LoVo (cell line): Measurements from ENCODE around the gene RIMS1.

ENCODE experiments used
- DNase-seq: peaks from one replicate; pipeline ENCODE4 v3.0.0-alpha.2; 2016; ENCODE audit warnings: low spot score

The RIMS1 gene

DNA sequence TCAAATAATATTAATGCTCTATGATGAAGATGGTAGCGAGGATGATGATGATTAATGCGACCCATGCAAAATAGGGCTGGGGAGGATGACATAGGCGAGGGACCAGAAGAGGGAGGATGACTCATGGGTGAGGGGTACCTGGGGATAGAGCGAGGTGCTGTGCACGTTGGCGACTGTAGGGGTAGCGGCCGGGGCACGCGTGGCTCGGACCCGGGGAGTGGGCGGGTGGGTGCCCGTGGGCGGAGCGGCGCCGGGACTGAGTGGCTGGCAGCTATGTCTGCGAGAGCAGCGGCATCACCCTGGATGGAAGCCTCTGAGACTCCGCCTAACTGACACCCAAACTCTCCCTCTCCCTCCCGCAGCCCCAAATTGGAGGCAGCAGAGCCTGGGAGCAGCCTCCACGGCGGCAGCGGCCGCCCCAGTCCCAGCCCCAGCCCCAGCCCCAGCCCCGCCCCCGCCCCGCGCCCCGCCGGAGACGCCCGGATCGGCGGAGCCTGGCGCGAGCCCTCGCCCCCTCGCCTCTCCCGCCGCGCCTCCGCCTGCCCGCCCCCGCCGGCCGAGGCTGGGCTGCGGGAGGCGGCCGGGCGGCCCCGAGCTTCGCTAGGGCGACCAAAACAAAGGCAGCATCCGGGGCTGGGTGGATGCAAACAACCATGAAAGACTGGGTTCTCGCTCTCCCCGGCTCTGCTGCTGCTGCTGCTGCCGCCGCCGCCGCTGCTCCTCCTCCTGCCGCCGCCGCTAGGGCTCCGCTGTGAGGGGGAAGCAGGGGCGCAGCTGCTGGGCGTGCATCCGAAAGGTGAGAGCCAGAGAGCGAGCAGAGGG is at the start of gene RIMS1:
TSS of gene RIMS1 (plus strand) at position 367 of the 822 bp plus-strand sequence. CDS start 474 bp downstream, outside the sequence.
- DNase-seq: no peak

- no peak for DNase-seq
Observed at GRCh38 chr6:71851214-71851613, 35.1 kb upstream of the RIMS1 start.

- DNase-seq: no peak
Observed at GRCh38 chr6:71852948-71853347, 33.4 kb upstream of the RIMS1 start.

DNA sequence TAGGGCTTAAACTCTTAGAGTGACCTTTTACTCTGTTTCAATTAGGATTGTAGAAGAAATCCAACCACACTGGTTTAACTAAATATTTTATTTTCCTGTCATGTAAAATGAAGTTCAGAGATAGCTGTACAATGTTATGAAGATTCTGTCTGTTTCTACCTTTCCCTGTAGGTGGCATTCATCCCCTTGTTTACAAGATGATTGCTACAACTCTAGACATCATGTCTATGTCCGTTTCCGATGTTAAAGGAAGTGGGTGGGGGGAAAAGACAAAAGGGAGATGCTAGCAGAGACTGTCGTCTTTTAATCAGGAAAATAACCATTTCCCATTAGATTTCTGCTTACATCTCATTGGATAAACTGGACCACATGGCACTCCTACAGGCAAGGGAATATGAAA is 30.9 kb upstream of the RIMS1 start:
- no peak for DNase-seq

GRCh38 chr6:71879016-71879415 is 7.3 kb upstream of the RIMS1 start:
- DNase-seq: no peak

DNA sequence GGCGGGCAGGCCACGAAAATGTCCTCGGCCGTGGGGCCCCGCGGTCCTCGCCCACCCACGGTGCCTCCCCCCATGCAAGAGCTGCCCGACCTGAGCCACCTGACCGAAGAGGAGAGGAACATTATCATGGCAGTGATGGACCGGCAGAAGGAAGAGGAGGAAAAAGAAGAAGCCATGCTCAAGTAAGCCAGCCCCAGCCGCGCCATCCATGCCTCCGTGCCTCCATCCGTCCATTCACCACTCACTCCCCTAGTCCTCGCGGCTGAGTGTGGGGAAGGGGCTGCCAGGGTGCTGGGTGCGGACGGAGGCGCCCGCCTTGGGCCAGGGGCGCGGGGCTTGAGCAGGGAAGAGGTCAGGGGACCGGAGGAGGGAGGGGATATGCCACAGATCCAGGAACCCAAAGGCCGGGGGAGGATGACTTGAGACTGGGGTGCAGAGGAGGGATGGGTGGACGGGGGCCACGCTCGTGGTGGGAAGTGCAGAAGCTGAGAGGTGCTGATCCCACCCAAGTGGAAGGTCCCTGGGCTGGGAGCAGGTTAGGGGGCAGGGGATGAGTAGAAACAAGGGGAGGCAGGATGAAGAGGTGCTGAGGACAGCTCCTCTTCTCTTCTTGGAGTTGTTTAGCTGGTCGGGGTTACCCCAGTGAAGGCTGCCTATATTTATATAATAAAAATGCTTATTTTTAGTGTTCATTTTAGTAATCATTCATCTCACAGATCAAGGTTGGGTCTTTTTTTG is 825 bp downstream of the RIMS1 start:
- DNase-seq: no peak

DNA sequence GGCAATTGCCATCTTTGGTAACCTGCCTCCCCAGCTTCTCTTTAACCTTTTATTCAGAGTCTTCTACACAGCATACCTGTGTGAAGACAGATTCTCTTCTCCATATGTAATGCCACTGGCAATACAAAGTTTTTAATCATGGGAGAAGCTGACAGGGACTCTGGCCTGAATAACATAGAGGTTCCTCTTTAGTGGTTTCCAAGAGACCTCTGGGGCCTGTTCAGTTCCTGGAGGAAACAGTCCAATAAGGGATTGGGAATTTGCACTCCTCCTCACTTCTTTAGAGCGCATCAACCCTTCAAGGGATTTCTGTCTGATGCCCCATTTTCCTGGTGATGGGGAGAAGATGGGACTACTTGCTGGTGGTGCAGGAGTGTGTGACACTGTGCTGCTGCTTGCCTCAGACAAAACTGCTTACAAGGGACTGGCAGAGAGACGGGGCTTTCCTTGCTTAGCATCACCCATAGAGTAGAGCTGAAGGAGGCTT is 1.4 kb downstream of the RIMS1 start:
- no peak for DNase-seq

DNA sequence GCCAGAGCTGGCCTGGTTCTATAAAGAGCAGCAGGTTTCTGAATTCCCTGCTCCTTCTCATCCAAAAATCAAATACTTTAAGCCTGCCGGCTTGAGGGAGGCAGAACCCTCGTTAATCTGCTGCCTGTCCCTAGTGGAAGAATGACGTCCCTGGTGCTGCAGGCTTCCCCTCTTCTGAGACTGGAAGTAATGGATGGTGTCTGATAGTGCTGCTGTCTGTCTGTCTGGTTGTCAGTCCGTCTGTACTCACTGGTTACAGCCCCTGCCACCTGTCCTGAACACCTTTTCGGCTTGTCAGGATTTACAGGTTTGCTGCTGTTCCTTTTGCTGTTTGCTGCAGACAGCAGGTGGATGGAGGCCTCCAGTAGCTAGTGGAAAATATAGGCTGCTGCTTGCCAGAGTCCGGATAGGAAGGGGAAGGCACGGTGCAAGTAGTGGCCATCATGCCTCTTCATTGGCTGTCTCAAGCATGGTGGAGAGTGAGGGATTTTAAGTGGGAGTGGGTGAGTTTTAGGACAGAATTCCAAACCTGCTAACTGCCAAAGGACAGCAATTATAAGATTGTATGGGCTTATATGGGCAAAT is 2.5 kb downstream of the RIMS1 start:
- DNase-seq: no peak

DNA sequence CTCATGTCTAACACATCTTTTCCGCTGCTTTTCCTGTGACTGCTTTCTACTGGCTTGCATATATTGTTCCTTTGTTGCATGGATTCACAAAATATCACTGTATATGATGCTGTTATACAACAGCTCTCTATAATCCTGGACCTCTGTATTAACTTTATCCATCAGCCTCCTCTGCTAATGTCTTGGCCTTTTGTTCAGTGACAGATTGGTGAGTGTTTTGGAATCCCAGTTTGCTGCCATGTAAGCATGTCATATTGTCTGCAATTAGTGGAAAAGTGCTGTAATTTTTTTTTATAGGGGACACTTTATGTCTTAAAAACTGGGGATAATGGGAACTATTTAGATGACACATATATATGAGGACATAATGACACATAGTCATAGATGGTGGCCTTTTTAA is 3.0 kb downstream of the RIMS1 start:
- DNase-seq: no peak

DNA sequence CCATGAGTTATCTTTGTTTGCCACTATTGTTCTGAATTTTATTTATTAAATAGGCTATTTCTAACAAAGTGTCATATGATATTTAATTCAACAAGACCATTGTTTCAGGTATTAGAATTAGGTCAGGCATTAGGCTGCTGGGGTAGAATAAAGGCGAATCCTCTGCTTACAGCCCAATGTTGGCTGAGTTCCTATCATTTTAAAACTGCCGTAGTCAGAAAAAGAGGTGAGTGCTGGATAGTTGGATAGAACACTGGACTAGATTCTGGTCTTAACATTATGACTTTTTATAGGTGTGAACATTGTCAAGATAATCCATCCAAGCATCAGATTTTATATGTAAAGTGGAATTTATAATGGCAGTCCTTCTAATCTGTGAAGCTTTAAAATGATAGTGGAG is 6.3 kb downstream of the RIMS1 start:
- no peak for DNase-seq

GRCh38 chr6:71900642-71901041 is 14.3 kb downstream of the RIMS1 start:
- no peak for DNase-seq

- no peak for DNase-seq
Observed at GRCh38 chr6:71902261-71902660, 15.9 kb downstream of the RIMS1 start.

DNA sequence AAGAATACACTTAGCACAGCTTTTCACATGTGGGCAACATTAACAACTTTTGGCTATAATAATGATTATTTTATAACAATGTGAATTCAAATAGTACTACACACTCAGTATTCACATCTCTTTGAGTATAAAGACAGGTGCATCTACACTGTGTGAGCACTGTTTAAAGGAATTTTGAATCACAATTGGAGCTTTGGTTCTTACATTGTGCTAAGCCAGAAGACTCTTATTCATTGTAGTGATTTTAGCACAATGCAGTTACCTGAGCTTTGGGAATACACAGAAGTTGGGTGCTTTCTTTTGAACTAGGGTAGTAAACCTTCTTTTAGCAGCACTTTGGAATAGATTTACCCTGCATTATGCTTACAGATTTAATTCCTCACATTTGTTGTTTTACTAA is 20.5 kb downstream of the RIMS1 start:
- no peak for DNase-seq

- DNase-seq: no peak
Observed at GRCh38 chr6:71908162-71908765, 21.9 kb downstream of the RIMS1 start.

- DNase-seq: no peak
Observed at GRCh38 chr6:71913444-71914234, 27.3 kb downstream of the RIMS1 start.

- no peak for DNase-seq
Observed at GRCh38 chr6:71929047-71929446, 42.7 kb downstream of the RIMS1 start.

DNA sequence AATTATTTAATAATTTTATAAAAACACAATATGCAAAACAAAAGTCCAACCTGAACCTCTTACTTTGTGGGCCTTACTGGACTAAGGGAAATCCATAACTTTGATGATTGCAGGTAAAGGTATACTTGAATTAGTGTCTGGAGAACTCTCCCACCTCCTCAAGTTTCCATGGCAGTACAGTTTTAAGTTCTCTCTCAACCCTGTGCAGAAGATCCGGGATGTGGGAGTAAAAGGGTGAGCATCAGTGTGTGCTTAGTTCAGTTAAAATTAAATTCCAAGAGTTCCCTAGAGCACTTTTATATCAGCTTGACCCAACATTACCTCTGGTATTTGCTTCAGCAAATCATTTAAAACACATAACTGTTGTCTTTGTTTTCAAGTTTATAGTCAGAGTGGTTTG is 47.5 kb downstream of the RIMS1 start:
- DNase-seq: no peak

DNA sequence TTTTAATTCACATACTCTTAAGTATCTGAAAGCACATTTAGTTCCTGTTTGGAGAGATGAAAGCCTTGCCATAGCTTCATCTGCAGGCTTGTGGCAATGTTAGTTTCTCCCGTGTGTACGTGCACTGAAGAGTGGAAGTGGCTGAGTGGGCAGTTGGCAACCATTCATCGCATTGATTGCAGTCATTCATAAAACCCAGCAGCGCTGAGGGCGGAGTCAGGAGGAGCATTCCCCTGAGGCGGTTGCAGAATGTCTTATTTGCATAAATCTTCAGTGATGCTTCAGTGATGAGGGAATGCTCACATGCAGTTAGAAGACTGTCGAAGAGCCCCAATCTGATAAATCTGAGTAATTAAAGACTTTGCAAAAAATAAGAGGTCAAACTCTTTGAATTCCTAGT is 79.1 kb downstream of the RIMS1 start:
- no peak for DNase-seq

DNA sequence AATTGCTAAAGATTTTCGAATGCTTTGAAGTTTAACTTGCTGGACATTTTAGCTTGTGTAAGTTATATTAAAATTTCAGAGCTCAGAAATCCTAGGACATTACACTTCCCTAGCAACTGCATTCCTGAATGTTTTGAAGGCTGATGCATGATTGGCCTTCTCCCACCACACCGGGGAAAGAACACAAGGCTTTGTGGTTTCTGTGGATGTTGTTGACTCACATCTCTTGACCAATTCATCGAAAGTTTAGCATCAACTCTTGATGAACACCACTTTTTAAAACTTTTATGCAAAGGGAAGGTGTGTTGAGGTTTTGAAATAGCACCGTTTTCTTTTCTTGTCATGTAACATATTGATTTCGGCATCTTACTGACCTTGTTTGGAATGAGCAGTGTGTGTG is 81.1 kb downstream of the RIMS1 start:
- no peak for DNase-seq

- no peak for DNase-seq
Observed at GRCh38 chr6:71977884-71978283, 91.5 kb downstream of the RIMS1 start.

DNA sequence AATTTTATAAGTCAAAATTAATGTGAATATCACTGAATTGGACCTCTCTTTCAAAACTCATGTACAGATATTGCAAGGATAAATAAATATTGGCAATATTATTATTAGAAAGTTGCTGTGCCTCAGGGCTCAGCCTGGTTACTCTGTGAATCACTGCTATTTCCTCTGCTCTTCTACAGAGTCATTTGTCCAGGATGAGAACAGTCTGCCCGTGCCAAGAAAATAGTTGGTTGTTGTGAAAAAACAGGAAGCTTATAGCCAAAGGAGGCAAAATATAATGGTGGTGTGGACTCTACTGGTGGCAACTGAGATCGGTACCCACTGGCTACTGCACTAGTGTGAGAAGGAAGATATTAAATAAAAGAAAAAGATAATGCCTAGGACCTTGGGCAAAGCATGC is 93.6 kb downstream of the RIMS1 start:
- no peak for DNase-seq

DNA sequence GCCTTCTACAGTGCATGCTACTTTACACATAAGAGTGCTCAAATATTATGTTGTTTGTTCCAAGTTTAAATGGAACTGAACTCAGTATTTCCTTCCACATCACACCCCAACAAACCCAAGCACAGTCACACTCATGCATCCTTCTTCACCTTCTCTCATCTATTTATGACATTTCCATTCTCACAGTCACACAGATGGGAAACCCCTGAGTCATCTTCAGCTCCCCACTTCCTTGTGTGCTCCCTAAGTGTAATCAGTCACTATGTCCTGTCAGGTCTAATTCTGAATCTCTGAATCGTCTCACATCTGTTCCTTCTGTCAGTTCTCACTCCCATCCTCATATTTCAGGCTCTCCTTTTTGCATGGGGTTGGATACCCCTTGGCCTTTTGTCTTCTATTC is 96.0 kb downstream of the RIMS1 start:
- DNase-seq: no peak
